SK-MEL-5 (cell line): ENCODE results near the gene JAML. TPM values are rescaled to one million over a fixed set of nuclear protein-coding genes. Genes with fewer than 3 reads are reported as not detected.
A peak's percentile ranks its signal among the peaks of the same experiment; 100 is the strongest.

Source experiments
- DNase-seq: peaks from one replicate; pipeline ENCODE4 v3.0.0-alpha.2; 2016; ENCODE audit warnings: low read depth, low spot score
- in situ Hi-C: cut with HindIII; loops from 2 replicates; pipeline ENCODE4 v1.10.0; 2016; ENCODE audit warnings: low sequenced_read_pairs, high pct_unique_total_duplicates, low pct_unique_long_range_greater_than_20kb
- total RNA-seq: library from RNA; depleted of rRNA; stranded (reverse); fragments of >200 nt; shearing (Covaris generic); gene quantifications from 2 replicates; pipeline ENCODE4 v1.2.3, GENCODE V29; 2014

JAML gene
- total RNA-seq, 1 experiment from 2014 or later, result not detected

DNA sequence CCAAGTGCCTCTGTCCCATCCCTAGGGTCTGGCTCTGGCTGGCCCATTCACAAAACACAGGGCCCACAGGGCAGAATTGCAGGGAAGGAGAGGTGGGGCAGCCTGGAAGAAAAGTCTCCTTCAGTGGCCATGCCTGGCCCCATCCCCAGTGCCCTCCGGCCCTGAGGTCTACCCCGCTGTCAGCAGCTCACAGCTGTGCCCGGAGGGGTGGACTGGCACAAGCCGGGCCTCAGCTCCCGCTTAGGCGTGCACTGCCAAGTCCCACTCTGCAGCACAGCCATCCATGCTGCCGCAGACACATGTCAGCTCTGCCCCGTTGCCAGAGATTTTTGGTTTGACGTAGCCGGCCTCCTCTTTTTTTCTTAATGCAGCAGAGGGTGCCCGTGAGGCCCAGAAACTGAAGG, 44.5 kb downstream of the JAML start:
- peak; percentile 53 for DNase-seq
- in situ Hi-C loops, result no loop called here

DNA sequence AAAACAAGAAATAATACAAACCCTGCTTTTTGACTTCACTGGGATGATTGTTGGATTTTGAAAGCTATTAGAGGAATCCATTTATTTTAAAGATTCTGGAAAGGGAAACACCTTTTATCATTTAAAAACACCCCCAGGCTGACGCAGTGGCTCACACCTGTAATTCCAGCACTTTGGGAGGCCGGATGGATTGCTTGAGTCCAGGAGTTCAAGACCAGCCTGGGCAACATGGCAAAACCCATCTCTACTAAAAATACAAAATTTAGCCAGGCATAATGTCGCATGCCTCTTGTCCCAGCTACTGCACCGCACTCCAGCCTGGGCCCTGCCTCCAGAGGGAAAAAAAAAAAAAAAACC, 48.1 kb downstream of the JAML start:
- DNase-seq, result no peak
- in situ Hi-C loops, result no loop called here

DNA sequence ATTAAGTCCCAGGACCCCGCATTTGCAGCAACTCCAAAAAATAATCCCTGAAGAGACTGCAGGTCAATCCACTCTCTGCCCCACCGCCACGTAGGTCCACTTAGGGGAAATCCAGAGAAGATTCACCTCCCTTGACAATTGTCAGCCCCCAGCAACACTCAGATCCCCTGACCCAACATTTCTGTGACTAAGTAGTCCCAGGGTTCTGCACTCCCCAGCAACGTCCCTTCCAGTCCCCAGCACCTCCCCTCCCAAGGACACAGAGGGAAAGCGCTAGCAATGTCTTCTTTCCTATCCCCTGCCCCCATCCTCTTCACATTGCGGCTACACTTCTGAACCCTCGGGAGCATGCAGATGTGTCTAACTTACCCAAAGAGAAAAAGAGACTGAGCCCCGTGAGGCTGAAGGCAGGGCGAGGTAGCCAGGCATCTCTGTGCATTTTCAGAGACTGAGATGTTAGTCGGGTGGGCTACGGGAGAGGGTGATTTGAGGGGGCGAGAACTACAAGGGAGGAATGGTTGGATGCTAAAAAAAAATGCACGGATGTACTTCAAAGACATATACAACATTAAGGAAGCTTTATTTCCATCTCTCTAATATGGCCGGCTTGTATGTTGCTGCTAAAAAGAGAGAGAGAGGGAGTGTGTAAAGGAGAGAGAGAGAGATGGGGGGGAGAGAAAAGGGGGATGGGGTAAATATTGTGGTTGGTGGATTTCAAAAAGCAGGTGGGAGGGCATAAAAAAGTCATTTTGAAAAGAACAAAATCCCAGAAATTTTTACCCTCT, 48.6 kb downstream of the JAML start, which contains the start of gene SCN2B:
Gene SCN2B (minus strand): TSS at position 647 of the 785 bp plus-strand sequence. CDS start 208 bp downstream, at position 439.
- in situ Hi-C loops, result no loop called here
- no peak for DNase-seq

DNA sequence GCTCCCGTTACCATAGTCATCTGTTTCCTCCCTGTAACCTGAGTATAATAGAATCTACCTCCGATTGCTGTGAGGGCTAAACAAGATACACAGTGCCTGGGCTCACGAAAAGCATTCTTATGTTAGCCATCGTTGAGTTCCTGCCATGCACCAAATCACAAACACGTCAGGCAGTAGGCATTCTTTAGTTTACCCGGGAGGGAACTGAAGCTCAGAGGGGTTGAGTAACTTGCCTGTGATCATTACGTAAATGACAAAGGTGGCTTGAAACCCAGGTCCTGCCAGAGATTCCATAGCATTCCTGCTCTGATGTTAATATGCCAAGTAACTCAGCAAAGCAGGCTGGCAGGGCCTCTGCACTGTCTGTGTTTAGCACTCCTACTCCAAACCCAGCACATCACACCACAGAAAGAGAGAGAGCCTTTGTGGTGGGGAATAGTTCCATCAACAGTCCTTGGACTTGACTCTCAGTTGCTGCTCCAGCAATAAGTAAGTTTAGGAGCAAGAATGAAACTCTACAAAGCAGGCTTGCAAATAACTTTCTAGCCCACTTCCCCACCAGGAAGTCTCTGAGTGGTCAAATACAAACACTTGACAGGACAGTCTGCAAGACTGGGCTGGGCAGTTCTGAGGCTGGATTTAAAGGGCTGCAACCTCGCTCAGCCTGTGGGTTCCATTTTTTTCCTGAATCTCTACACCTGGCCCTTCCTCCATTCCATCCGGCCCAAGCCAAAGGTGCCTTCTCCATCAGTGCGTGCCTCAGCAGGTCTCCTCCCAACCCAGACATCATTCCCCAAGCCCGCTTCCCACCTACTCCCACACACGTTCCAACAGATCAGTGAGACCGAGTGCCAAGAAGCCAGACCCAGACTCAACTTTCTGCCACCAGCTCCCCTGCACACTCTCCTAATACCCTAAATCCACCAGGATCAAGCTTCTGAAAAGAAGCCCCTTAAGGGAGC, 49.5 kb downstream of the JAML start:
- in situ Hi-C loops, result no loop called here
- DNase-seq, result no peak

DNA sequence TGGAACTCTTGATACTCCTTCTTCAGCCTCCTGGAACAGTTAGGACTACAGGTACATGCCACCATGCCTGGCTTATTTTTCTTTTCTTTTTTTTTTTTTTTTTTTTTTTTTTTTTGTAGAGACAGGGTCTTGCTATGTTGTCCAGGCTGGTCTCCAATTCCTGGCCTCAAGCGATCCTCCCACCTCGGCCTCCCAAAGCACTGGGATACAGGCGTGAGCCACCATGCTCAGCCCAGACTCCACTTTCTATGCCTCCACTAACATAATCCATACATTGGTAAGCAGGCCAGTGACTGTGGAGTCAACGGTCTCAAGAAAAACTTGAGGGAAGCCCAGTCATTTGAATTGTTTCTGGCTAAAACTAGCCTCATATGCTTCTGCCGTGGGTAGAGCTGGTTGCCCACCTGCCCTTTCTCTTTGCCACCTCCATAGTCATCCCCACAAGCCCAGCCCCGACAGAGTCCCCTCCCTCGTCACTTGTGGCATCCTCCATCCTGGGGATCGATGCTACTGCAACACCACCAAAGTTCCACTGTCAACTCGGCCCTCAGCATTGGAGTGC, 50.7 kb downstream of the JAML start:
- in situ Hi-C loops, result no loop called here

DNA sequence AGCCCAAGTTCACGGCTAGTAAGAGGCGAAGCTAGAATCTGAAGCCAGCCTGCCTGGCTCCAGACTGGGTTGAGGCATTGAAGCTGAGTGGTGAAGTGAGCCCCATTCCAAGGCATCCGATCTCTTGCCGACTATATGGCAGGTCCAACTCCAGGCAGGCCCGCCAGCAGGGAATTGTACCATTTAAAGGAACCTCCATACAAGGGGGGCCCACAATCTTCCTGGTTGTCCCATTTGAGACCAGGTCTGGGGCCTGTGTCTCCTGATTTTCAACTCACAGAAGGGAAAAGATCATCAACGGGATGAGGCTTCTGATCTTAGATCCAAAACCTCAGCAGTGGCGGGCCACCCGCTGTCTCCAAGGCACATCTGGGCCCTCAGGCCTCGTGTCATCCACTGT, 52.5 kb downstream of the JAML start:
- no peak for DNase-seq
- in situ Hi-C loops, result no loop called here

More for the DNA sequence above, 50.7 kb downstream of the JAML start:
- DNase-seq, result no peak

DNA sequence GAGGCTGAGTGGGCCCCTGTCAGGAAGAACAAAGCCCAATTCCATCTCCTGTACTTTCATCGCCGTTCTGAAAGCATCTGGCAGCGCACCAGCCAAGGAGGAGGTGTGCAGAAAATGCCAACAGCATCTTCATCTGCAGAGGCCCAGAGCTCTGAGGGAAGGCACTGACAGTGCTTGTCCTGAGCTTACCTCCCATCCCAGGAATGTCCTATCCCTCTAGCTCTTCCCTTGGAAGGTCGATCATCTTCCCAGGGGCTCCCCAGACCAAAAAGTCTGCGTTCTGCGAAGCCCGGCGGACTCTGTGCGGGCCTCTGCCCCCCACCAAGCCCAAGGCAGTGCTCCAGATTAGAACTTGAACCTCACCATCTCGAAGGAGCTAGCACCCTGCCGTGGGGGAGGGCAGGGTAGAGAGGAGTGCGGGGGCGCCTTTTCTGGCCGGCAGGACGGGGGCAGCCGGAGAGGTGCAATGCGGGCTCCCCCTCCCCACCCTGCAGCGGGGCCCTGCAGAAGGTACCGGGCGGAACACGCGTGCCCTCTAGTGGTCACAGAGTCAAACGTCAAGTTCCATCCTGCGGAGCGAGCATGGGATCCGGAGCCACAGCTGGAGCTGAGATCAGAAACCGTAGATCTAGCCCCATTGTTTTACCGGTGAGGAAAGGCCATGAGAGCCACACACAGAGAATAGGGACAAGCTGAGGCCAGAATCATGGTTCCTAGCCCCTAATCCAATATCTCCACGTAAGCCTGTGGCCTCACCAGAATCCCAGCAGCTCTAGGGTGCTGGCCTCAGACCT, 53.3 kb downstream of the JAML start:
- in situ Hi-C loops, result no loop called here
- peak; percentile 65 for DNase-seq

DNA sequence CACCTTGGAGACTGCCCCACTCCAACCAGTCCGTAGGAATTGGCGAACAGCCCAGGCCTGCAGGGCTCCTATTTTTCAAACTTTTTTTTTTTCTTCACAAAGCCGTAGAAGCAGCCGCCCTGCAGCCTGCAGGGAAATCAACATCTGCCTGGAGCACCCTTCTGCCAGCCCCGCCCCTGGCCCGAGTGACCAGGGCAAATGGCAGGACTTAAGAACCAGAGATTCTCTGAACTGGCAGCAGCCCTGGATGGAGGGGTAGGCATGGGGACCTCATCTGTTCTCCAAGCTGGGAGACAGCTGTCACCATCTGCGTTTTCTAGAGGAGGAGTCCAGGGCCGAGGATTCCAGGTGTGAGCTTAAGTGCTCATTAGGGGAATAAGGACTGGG, 53.9 kb downstream of the JAML start:
- DNase-seq, result no peak
- in situ Hi-C loops, result no loop called here

DNA sequence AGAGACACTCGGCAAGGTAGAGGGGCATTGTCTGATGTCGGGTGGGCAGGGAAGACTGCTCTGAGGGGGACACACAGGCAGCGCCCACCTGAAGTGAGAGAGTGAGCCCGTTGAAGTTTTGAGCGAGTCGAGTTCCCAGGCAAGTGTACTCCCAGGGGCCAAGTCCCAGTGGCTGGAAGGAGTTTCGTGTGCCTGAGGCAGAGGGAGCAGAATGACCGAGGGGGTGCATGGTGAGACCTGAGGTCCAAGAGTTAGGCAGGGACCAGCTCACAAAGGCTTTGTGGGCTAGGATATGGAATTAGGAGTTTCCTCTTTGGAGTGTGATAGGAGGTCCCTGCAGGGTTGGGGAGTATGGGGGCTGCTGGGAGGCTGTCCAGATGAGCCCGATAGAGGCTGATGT, 54.6 kb downstream of the JAML start:
- in situ Hi-C loops, result no loop called here
- DNase-seq, result no peak

DNA sequence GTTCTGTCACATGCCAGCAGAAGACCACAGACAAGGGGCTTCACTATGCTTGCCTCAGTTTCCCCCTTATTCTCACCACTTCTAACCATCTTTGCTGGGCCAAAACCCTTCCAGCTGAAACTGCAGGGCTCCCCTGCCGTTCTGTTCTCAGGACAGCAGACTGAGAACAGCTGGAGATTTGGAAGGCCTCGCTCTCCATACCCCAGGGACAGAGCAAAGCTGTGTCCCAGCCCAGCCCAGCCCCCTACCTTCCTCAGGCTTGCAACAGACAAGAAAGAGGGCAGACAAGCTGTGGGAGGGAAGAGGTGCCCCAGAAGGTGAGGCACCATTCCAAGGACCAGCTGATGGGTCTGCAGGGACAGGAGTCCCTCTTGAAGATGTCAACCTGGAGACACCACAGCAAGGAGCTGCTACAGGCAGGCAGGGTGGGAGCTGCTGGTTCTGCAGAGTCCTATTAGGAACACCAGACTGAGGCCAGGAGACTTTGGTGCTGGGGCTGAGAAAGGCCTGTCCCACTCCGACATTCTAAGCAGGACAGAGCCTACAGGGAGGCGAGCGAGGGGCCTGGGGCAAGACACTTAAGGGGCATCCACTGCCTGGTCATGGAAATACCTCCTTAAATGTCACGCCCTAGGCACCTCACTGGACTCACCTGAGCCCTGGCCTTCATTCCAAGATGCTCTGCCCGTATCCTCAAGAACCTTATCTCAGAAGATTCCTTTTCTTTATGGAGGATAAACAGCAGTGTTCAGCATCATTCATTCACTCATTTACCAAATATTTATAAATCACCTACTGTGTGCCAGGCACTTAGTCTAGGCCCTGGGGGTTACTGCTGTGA, 55.3 kb downstream of the JAML start:
- in situ Hi-C loops, result no loop called here
- DNase-seq, result no peak

DNA sequence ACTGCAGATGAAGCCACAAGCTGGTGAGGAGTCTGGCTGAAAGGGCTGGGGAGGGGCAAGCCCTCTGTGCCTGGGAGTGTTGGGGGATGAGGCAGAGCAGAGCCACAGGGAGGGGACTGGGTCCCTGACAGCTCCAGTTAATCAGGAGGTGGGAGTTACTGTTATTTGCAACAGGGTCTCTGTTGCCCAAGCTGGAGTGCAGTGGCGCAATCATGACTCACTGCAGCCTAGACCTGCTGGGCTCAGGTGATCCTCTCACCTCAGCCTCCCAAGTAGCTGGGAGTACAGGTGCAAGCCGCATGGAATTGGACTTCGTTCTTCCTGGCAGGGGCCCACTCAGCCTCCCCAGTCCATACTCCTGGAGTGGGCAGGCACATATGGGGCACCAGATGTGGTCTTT, 56.1 kb downstream of the JAML start:
- in situ Hi-C loops, result no loop called here
- DNase-seq, result no peak

DNA sequence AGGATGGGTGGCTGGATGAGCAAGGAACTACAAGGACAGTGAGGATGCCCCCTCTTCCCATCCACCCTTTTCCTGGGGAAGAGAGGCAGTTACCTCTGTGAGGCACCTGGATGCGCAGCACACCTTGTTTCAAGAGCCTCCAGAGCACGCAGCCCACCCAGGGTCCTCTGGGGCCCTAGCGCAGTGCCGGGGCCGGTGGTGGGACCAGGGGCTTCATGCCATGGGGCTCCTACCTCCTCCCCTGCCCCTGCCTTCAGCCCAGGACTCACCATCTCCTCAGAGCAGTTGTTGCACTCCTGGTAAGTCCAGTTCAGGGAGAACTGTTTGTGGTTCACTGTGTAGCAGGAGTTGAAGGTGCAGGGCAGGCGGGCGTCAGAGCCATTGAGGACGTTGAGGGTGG, 56.5 kb downstream of the JAML start:
- in situ Hi-C loops, result no loop called here
- DNase-seq, result no peak

DNA sequence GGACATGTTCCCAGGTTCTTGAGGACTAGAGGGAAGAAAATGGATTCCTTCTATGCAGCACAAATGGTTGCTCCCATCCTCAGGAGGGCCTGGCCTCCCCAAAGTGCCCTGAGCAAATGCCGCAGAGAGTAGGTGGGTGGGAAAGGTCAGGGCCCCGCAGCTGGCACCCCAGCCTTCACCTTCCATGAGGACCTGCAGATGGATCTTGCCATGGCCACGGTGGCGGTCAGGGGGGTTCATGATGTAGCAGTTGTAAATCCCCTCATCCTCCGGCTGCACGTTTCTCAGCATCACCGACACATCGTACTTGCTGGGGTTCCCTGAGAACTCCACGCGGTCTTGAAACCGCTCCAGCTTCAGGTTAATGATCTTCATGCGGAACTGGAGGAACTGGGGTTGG, 56.9 kb downstream of the JAML start:
- in situ Hi-C loops, result no loop called here
- DNase-seq, result no peak

DNA sequence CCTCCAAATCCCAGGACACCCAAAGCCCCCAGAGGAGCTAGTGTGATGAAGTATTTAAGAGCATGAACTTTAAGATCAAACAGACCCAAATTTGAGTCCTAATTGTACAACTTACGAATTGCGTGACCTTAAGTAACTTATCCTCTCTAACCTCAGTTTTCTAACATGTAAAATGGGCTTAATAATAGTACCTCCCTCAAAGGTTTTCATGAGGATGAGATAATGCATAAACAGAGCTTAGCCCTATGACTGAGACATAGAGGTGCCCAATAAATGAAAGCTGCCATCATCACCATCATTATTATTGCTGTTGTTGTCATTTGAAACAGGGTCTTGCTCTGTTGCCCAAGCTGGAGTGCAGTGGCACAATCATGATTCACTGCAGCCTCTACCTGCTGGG, 57.6 kb downstream of the JAML start:
- DNase-seq, result no peak
- in situ Hi-C loops, result no loop called here

DNA sequence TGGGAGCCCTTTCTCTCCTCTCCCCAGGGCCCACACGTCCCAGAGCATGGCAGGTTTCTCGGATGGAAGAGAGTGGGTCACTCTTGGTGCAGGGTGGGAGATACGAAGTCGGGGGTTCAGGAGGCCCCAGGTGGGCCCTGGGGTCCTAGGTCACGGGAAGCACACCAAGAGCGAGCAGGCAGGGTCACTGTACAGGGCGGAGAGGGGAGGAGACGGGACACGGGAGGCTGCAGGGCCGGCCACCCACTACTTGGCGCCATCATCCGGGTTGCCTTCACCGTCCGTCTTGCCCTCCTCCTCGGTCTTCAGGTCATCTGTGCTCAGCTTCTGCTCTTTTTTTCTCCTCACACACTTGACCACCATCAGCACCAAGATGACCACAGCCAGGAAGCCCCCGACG, 58.2 kb downstream of the JAML start:
- no peak for DNase-seq
- in situ Hi-C loops, result no loop called here

DNA sequence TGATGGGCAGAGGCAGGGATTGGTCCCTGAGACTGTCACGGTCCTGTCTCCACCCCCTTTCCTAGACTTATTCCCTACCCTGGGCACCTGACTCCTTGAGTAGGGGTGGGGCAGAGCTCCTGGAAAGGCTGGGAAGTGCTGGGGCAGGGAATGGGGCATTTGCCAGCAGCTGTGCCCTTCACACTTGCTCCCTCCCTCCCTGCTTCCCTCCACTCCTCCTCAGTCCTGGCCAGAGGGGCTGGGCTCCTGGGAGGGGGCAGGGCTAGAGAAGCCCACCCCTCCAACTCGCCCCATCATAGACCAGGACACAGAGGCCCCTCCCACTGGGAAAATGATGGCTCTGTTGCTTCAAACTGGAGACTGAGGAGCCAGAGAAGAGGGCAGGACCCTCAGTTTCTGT, 59.9 kb downstream of the JAML start:
- in situ Hi-C loops, result no loop called here

DNA sequence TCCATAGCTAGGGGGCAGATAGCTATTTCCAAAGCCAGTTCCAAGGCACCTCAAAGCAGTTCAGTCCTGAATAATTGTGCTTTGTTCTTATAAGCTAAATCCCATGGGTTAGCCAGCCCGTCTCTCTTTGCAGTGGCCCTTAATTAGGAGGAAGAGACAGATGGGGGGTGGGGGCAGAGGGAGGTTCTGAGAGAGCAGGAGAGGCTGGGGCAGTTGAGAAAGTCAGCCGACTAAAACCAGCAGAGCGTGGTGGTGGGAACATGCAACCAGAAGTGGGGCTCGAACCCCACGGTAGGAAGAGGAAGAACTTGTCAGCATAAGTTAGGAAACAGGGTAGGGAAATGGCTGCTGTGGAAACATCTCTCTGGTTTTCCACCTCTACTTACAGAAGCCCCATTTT, 61.3 kb downstream of the JAML start:
- in situ Hi-C loops, result no loop called here
- no peak for DNase-seq

More for the DNA sequence above, 59.9 kb downstream of the JAML start:
- DNase-seq, result no peak
